Suppressor macrophage treated with lipopolysaccharide for 1 hour (primary cell): Measurements from ENCODE around the gene ACAT1.
"Not testable (repeated sequence)": the region's sequence is repeated elsewhere in the genome, so short reads cannot be mapped to it uniquely, and the experiment has no call there.

ENCODE experiments used
- DNase-seq, 3 donors: peaks; one replicate each; pipeline ENCODE4 v3.0.0-alpha.2; 2020 to 2022

Gene ACAT1

DNA sequence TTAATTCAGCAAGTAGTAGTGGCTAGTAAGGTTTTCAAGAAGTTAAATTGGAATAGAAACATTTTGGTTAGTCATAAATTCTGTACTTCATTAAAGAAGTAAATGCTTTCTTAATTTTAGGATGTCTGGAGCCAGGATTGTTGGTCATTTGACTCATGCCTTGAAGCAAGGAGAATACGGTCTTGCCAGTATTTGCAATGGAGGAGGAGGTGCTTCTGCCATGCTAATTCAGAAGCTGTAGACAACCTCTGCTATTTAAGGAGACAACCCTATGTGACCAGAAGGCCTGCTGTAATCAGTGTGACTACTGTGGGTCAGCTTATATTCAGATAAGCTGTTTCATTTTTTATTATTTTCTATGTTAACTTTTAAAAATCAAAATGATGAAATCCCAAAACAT is 25.8 kb downstream of the ACAT1 start:
- no peak for DNase-seq

DNA sequence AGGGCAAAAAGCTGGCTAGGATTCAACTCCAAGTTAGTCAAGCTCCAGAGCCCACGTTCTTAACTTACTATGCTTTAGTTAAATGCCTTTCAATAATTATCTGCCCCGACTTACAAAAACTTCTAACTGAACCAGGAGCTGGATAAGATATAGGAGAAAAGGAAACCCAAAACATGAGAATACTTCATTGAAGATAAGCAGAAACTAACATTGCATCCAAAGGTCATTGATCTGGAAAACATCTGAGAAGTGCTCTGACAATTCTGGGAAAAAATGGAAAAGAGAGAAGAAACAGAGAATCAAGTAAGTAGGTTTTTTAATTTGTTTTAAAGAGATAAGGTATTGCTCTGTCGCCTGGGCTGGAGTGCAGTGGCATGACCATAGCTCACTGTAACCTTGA is 27.2 kb downstream of the ACAT1 start:
- DNase-seq = no peak

DNA sequence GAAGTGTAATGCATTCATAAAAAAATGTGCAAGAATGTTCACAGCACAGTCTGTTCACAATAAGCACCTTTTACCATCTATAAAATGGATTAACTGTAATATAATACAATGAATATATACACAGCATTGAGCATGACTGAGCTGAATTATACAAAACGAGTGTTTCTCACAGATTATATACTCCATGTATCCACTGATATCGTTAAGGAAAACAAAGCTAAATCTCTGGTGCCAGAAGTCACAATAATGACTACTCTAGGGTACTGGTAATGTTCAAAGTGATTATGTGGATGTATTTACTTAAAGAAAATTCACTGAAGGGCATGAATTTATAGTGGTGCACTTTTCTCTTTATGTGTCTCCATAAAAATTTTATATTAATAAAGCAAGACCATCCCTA is 33.2 kb downstream of the ACAT1 start:
- DNase-seq = no peak

DNA sequence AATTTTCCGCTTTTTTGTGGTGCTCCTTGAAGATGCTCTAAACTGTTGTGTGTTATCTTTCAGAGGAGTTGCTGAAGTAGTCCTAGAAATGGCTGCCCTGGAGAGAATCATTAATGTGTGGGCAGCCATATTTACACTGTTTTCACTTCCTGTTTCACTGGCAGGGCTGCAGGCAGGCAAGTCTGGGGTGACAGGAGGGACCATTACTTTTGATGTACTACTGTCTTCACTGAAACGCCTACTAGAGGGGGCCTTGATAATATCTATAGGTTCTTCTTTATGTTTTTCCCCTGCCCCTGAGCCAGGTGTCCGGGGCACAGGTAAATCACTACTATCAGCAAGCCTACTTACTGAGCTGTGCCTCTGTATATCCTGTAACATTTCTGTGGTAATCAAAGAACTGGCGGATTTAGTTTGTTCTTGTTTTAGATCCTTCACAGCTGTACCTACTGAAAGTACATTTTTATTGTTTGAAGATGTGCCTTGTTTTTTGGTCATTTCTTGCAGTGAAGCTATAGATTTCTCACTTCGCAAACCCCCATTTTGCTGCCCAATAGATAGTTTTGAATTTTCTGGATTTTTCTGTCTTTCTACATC is 39.7 kb downstream of the ACAT1 start:
- DNase-seq = peak; percentile 22 to 40 (median 30)

DNA sequence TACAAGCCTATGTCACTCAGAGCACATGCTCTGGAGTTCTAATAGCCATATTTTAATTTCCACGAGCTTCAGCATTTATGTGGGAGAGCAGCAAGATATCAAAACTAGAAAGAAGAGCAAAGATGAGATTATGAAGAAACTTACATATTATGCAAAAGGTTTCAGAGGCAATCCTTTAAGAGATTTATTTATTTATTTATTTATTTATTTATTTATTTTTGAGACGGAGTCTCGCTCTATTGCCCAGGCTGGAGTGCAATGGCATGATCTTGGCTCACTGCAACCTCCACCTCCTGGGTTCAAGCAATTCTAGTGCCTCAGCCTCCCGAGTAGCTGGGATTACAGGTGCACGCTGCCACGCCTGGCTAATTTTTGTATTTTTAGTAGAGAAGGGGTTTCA is 41.5 kb downstream of the ACAT1 start:
- DNase-seq = not testable (repeated sequence)

DNA sequence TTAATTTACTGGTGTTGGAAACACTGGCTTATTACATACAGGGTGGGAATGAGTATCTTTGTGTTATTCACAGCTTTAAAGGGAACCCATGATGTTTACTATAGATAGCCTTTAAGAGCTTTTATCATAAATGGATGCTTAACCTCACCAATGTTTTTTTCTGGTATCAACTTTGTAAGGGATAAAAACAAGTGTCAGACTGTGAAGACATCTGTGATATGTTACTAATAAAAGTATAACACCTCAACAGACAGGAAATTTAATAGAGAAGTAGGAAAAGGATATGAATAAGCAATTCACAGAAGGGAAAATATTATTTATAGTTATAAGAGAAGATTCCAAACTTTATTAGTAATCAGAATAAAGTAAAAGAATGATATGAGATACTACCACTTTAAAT is 46.3 kb downstream of the ACAT1 start:
- no peak for DNase-seq

DNA sequence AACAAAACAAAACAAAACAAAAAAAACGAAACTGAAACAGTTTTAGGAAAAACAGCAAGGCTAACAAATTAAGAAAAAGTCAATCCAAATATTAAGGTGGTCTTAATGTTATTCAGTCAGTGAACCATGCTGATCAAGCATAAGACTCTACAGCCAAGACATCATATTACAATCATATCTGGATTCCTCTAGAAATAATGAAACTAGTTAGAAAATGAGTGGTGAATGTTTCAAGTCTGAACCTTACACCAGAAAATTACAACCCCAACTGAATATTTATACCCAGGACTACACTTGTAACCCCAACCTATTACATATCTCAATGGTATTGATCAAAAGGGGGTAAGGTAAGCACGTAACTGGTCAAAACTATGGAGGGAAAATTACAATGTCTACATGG is 48.8 kb downstream of the ACAT1 start:
- DNase-seq = no peak

DNA sequence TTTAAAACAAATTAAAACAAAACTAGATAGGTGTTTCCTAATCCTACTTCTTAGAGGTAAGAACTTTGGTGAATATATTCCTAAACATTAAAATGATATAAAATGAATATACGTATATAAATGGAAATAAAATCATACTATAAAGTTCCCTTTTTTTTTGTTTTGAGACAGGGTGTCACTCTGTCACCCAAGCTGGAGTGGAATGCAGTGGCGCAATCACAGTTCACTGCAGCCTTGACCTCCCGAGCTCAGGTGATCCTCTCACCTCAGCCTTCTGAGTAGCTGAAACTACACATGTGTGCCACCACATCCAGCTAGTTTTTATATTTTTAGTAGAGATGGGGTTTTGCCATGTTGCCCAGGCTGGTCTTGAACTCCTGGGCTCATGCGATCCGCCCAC is 56.2 kb downstream of the ACAT1 start:
- no peak for DNase-seq

DNA sequence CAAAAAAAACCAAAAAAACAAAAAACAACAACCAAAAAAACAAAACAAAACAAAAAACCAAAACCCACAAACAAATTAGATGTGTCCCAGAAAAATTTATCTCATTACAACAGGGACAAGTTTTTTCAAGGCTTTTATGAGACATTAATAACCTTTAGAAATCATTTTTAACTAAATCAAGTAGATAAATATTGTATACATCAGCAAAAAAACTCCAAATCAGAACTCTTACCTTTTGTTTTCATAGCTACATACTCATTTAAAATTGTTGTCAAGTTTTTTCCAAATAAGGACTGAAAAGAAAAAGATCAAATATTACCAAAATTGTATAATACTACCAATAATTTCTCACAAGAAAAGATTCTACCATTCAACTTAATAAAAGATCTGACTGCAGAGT is 72.4 kb downstream of the ACAT1 start:
- no peak for DNase-seq

DNA sequence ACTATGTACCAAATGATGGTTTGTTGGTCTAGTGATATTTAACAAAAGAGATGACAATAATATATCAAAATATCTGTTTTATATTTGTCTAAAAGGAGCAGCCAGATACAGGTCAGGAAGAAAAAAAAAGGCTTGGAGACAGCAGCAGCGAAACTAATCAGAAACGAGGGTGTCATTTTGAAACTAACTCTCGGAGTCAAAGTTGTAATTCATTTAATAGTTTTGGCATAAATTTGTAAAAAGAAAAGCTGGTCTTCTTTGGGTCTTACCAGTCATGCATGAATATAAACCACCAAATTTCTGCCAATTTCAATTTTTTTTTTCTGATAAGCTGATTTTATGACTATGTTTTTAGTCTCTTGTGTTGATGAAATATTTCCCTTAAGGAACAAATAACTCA is 75.5 kb downstream of the ACAT1 start:
- no peak for DNase-seq
